ENCODE data around the gene HIVEP3.

HIVEP3 gene

DNA sequence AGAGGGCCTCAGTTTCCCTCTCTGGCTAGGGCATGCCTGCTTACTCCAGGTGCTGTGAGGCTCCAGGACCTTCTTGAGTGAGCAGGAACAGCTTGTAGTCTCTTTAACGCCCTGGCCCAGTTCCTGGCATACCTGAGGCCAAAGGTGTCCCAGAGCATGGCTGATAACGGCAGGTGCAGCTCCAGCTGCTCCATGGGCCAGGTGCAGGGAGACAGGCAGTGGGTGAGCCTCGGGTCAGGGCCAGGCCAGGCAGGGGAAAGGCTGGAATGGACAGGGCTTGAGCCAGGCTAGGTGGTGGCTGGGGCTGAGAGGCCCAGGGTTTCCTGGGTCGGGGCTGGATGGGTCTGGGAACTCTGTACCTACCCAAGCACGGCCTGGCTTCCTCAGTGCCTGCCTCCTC, 452.6 kb downstream of the HIVEP3 start:
- in situ Hi-C loops (cut with HindIII; ENCODE audit: low sequenced_read_pairs) = no loop called here

DNA sequence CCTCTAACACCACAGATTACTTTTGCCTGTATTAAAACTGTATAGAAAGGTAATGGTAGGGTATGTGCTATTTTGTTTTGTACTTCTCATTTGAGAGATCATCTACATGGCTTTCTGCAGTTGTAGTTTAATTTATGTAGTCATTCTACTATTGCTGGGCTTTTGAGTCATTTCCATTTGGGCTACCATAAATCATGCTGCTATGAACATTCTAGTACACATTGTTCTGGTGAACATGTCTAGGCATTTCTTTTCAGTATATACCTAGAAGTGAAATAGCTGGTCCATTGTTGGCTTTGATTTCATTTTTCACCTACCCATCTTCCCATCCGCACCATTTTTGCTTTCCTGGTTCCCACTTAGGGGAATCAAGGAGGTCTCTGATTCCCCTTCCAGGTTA, 453.0 kb downstream of the HIVEP3 start:
- in situ Hi-C loops (cut with HindIII; ENCODE audit: low sequenced_read_pairs) = no loop called here

DNA sequence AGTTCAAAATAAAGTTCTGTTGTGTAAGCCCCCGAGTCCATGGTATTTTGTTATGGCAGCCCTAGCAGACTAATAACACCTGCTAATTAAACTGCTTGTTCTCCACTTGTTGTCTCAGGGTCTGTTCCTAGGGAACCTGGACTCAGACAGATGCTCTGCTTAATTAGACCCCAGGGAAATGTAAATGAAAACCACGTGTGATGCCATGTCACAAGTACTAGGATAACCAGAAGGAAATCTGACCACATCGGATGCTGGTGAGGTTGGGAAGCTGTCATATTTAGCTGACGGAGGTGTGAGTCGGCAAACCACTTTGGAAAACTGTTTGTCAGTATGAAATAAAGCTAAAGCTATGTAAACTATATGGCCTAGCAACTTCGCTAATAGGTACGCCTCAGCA, 453.8 kb downstream of the HIVEP3 start:
- in situ Hi-C loops (cut with HindIII; ENCODE audit: low sequenced_read_pairs) = no loop called here

DNA sequence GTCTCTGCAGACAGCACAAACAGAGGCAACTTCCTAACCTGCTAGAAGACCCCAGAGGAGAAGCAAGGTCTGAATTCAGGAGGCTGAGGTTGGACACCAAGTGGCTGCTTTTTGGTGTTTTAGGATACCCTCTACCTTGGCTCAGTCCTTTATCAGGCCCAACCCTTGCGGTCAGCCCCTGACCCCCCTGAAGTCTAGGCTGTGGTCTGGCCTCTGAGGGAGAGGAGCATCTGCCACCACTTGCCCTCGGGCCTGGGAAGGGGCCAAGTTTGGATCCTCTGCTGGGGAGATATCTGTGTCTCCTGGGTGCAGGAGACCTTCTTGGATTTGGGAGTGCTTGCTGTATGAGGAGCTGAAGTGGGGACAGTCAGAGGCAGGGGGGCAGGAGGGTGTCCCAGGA, 455.2 kb downstream of the HIVEP3 start:
- in situ Hi-C loops (cut with HindIII; ENCODE audit: low sequenced_read_pairs) = no loop called here

DNA sequence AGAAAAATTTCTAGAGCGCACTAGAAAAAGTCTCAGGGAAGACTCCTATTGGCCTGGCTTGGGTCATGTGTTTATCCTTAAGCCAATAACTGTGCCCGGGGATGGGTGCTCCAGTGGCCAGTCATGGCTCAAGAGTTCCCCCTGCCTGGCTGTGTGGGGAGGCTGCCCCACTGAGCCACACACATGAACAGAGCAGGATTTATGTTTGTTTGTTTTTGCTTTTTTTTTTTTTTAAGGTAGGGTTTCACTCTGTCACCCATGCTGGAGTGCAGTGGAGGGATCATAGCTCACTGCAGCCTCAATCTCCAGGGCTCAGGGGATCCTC, 456.1 kb downstream of the HIVEP3 start:
- in situ Hi-C loops (cut with HindIII; ENCODE audit: low sequenced_read_pairs) = no loop called here

GRCh38 chr1:41461790-41462679, 456.7 kb downstream of the HIVEP3 start:
- in situ Hi-C loops (cut with HindIII; ENCODE audit: low sequenced_read_pairs) = no loop called here

GRCh38 chr1:41456847-41457540, 461.7 kb downstream of the HIVEP3 start:
- in situ Hi-C loops (cut with HindIII; ENCODE audit: low sequenced_read_pairs) = no loop called here
